Tibial nerve (tissue), 4 donors: ENCODE results near the gene JAK1.

Experiments
- EP300 ChIP-seq, 2 donors: sonication (generic); formaldehyde crosslinking; IDR thresholded peaks; one replicate each; pipeline ENCODE4 v1.6.1; 2017; ENCODE audit warnings: antibody characterized with exemption in 2 of 2, mild to moderate bottlenecking in 1 of 2
- POLR2A ChIP-seq, 2 donors: fragments of 450-650 bp; IDR thresholded peaks; one replicate each; pipeline ENCODE4 v1.6.1; 2017; ENCODE audit warnings: antibody characterized with exemption in 2 of 2, mild to moderate bottlenecking in 2 of 2, moderate library complexity in 2 of 2
- TF ChIP-seq, protein P1 (sequence below), 5 experiments: fragments of 200-600 bp in 3 of 5; fragments of 450-650 bp in 2 of 5; sonication (generic) in 3 of 5; IDR thresholded peaks; one replicate each; pipeline ENCODE4 v1.5.1; 2016 to 2019; ENCODE audit warnings: antibody characterized with exemption in 5 of 5, mild to moderate bottlenecking in 3 of 5, moderate library complexity in 2 of 5

DNA sequence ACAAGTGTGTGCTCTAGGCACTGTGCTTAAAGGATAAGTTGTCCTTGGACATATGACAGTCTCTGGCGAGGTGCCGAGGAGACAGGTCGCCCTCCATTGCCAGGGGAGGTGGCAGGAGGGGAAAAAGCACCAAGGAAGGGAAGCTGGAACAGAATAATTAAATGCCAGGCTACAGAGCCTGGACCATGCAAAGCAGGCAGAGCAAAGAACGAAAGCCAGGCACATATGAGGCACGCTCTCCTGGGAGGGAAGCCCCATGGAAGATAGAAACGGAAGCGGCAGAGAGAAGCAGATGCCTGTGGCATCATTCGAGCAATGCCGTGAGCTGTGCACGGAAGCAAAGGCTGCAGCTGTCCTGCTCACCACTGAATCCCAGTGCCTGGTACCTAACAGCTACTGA is 91.2 kb downstream of the JAK1 start:
- TF ChIP-seq, protein P1, sequence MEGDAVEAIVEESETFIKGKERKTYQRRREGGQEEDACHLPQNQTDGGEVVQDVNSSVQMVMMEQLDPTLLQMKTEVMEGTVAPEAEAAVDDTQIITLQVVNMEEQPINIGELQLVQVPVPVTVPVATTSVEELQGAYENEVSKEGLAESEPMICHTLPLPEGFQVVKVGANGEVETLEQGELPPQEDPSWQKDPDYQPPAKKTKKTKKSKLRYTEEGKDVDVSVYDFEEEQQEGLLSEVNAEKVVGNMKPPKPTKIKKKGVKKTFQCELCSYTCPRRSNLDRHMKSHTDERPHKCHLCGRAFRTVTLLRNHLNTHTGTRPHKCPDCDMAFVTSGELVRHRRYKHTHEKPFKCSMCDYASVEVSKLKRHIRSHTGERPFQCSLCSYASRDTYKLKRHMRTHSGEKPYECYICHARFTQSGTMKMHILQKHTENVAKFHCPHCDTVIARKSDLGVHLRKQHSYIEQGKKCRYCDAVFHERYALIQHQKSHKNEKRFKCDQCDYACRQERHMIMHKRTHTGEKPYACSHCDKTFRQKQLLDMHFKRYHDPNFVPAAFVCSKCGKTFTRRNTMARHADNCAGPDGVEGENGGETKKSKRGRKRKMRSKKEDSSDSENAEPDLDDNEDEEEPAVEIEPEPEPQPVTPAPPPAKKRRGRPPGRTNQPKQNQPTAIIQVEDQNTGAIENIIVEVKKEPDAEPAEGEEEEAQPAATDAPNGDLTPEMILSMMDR (IDR thresholded peaks at IDR 0.05) = no peak
- TF ChIP-seq POLR2A (IDR thresholded peaks at IDR 0.05) (no peak), EP300 (IDR thresholded peaks at IDR 0.05) (no peak)
